ENCODE results near the gene ARHGAP15.

GRCh38 chr2:143682436-143683055, 553.3 kb downstream of the ARHGAP15 start:
- TF ChIP-seq POLR2A (IDR thresholded peaks at IDR 0.05) (no peak), CTCF (IDR thresholded peaks at IDR 0.05) (no peak)

All from gastroesophageal sphincter (tissue), 3 donors.